Smooth muscle cell (in vitro differentiated cells): ENCODE data around the gene DSTN. TPM values are rescaled to one million over a fixed set of nuclear protein-coding genes. Genes with fewer than 3 reads are reported as not detected.

Experiments used
- DNase-seq: peaks from one replicate; lab custom pipeline; 2025; ENCODE audit not compliant: unreplicated experiment; lab: John Stamatoyannopoulos, UW
- H2AFZ ChIP-seq: fragments of 200-600 bp; sonication (generic); 2 replicates; pipeline ENCODE4 v1.6.0; 2016; ENCODE audit warnings: antibody characterized with exemption, low read depth, mild to moderate bottlenecking
- H3F3A ChIP-seq: fragments of 200-600 bp; sonication (generic); 2 replicates; pipeline ENCODE4 v1.6.0; 2017; ENCODE audit warnings: antibody characterized with exemption, low read depth
- H3K27ac ChIP-seq: fragments of 200-600 bp; sonication (generic); 2 replicates; pipeline ENCODE4 v1.5.1; 2016; ENCODE audit warnings: low read depth, mild to moderate bottlenecking
- H3K27me3 ChIP-seq: fragments of 200-600 bp; sonication (generic); 2 replicates; pipeline ENCODE4 v1.6.1; 2016; ENCODE audit warnings: low read depth, mild to moderate bottlenecking
- H3K36me3 ChIP-seq: fragments of 200-600 bp; sonication (generic); 2 replicates; pipeline ENCODE4 v1.5.1; 2016; ENCODE audit warnings: low read depth
- H3K4me1 ChIP-seq: fragments of 200-600 bp; sonication (generic); 2 replicates; pipeline ENCODE4 v1.5.1; 2016; ENCODE audit warnings: low read depth
- H3K4me2 ChIP-seq: fragments of 200-600 bp; sonication (generic); 2 replicates; pipeline ENCODE4 v1.6.0; 2016; ENCODE audit warnings: mild to moderate bottlenecking
- H3K4me3 ChIP-seq: fragments of 200-600 bp; sonication (generic); 2 replicates; pipeline ENCODE4 v1.5.1; 2016; ENCODE audit warnings: mild to moderate bottlenecking
- H3K79me2 ChIP-seq: fragments of 200-600 bp; sonication (generic); 2 replicates; pipeline ENCODE4 v1.6.0; 2016; ENCODE audit warnings: low read depth, mild to moderate bottlenecking
- H3K9ac ChIP-seq: fragments of 200-600 bp; sonication (generic); 2 replicates; pipeline ENCODE4 v1.6.0; 2016; ENCODE audit warnings: low read depth
- H3K9me3 ChIP-seq: fragments of 200-600 bp; sonication (generic); replicated peaks from 2 replicates; pipeline ENCODE4 v1.5.1; 2016; ENCODE audit warnings: low read depth
- H4K20me1 ChIP-seq: fragments of 200-600 bp; sonication (generic); 2 replicates; pipeline ENCODE4 v1.6.0; 2016; ENCODE audit warnings: low read depth
- WGBS: methylation state at CpG from one replicate; pipeline ENCODE4 v1.1.7; 2016; ENCODE audit warnings: low lambda C conversion rate; 5-methylcytosine and 5-hydroxymethylcytosine counted together
- polyA plus RNA-seq: library from polyadenylated mRNA; unstranded; fragments of >200 nt; fragmentation: Nextera tagmentation; extraction: Ambion mirVana; gene quantifications from 2 replicates; pipeline ENCODE4 v1.2.1, GENCODE V29; 2016
- total RNA-seq: library from RNA; depleted of rRNA; stranded (reverse); fragments of >200 nt; gene quantifications from 2 replicates; pipeline ENCODE4 v1.2.3, GENCODE V29; 2014
- TF ChIP-seq, protein P1 (sequence below): fragments of 200-600 bp; sonication (generic); IDR thresholded peaks from 2 replicates; pipeline ENCODE4 v1.5.1; 2017; ENCODE audit warnings: borderline replicate concordance, mild to moderate bottlenecking, antibody characterized with exemption; ENCODE audit not compliant: insufficient read depth, poor library complexity, severe bottlenecking

The DSTN gene
- total and polyA plus RNA-seq, 2 experiments from 2014 or later, result 486 to 534 TPM

DNA sequence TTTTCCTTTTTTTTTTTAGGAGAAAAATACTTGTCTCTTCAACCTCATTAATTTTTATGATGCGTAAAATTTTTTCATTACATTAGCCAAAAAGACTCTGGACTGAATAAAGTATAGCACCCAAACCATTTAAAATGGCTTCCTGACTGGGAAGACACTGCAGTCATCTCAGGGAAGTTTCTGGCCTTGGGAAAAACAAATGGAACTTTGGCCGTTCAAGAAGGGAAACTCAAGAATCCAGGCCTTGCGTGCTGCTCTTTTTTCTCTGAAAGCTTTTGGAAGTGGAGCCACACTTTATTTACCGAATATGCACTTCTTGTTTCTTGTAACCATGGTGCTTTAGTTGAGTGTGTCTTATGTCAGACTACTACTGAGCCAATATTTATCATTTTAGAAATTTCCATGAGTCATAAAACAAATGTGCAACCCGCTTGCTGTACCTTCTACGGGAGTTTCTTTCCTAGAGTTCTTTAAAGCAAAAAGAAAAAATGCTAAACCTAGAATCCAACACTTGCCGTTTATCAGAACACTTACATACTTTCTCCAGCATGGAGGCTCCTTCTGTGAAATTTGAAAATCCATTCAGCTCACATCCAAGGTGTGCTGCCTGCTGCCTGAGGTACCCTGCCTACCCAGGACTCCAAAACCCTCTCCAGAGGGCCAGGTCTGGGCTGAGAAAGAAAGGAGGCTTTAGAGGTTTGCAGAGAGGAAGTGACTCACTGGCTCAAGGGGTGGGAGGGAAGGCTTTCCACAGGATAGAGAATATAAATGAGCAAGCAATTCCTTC is 11.5 kb upstream of the DSTN start:
- TF ChIP-seq, protein P1, sequence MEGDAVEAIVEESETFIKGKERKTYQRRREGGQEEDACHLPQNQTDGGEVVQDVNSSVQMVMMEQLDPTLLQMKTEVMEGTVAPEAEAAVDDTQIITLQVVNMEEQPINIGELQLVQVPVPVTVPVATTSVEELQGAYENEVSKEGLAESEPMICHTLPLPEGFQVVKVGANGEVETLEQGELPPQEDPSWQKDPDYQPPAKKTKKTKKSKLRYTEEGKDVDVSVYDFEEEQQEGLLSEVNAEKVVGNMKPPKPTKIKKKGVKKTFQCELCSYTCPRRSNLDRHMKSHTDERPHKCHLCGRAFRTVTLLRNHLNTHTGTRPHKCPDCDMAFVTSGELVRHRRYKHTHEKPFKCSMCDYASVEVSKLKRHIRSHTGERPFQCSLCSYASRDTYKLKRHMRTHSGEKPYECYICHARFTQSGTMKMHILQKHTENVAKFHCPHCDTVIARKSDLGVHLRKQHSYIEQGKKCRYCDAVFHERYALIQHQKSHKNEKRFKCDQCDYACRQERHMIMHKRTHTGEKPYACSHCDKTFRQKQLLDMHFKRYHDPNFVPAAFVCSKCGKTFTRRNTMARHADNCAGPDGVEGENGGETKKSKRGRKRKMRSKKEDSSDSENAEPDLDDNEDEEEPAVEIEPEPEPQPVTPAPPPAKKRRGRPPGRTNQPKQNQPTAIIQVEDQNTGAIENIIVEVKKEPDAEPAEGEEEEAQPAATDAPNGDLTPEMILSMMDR, result no peak
- Histone ChIP-seq H3K9ac (peak overlapping the region; percentile 94), H3K4me3 (peak overlapping the region; percentile 19), H3K36me3 (no peaks in the 10 kb centered on the region), H3F3A (peaks cover 10% of the 10 kb centered on the region), H3K79me2 (no peaks in the 10 kb centered on the region), H4K20me1 (no peaks in the 10 kb centered on the region), H3K4me2 (peak overlapping the region; percentile 78), H3K27ac (peak overlapping the region; percentile 99), H3K4me1 (peaks cover 16% of the 10 kb centered on the region), H3K27me3 (no peaks in the 10 kb centered on the region), H2AFZ (no peak overlapping the region), H3K9me3 (no peaks in the 10 kb centered on the region)
- DNase-seq, result peak; percentile 16
- 25% methylated on average over 7 of the region's 7 CpGs for WGBS

GRCh38 chr20:17558941-17559304 is 11.0 kb upstream of the DSTN start:
- Histone ChIP-seq H3K4me1 (peaks cover 16% of the 10 kb centered on the region), H3K36me3 (no peaks in the 10 kb centered on the region), H3K27me3 (no peaks in the 10 kb centered on the region), H3F3A (peaks cover 10% of the 10 kb centered on the region), H4K20me1 (no peaks in the 10 kb centered on the region), H3K9ac (peak overlapping the region; percentile 94), H3K79me2 (no peaks in the 10 kb centered on the region), H3K27ac (peak overlapping the region; percentile 99), H3K4me3 (no peak overlapping the region), H3K9me3 (no peaks in the 10 kb centered on the region), H2AFZ (no peak overlapping the region), H3K4me2 (peak overlapping the region; percentile 62)
- DNase-seq, result no peak
- TF ChIP-seq, protein P1, result no peak
- WGBS, result 13% methylated on average over 1 of the region's 1 CpG

- peaks cover 10% of the 10 kb centered on the region for H3F3A ChIP-seq
- H3K36me3 ChIP-seq, result no peaks in the 10 kb centered on the region
- H3K9me3 ChIP-seq, result no peaks in the 10 kb centered on the region
- peaks cover 16% of the 10 kb centered on the region for H3K4me1 ChIP-seq
- TF ChIP-seq, protein P1, result no peak
- peak overlapping the region; percentile 99 for H3K27ac ChIP-seq
- no peaks in the 10 kb centered on the region for H3K79me2 ChIP-seq
- no peak for DNase-seq
- WGBS, result 90% methylated on average over 6 of the region's 6 CpGs
- H3K4me3 ChIP-seq, result no peak overlapping the region
- H3K9ac ChIP-seq, result peak overlapping the region; percentile 94
- no peak overlapping the region for H2AFZ ChIP-seq
- H3K4me2 ChIP-seq, result peak overlapping the region; percentile 62
- no peaks in the 10 kb centered on the region for H4K20me1 ChIP-seq
- H3K27me3 ChIP-seq, result no peaks in the 10 kb centered on the region
These were observed 10.5 kb upstream of the DSTN start for GRCh38 chr20:17559338-17559737.
